Measurements from ENCODE around the gene TUT1.
"Not testable (repeated sequence)": the region's sequence is repeated elsewhere in the genome, so short reads cannot be mapped to it uniquely, and the experiment has no call there.

TUT1 gene

DNA sequence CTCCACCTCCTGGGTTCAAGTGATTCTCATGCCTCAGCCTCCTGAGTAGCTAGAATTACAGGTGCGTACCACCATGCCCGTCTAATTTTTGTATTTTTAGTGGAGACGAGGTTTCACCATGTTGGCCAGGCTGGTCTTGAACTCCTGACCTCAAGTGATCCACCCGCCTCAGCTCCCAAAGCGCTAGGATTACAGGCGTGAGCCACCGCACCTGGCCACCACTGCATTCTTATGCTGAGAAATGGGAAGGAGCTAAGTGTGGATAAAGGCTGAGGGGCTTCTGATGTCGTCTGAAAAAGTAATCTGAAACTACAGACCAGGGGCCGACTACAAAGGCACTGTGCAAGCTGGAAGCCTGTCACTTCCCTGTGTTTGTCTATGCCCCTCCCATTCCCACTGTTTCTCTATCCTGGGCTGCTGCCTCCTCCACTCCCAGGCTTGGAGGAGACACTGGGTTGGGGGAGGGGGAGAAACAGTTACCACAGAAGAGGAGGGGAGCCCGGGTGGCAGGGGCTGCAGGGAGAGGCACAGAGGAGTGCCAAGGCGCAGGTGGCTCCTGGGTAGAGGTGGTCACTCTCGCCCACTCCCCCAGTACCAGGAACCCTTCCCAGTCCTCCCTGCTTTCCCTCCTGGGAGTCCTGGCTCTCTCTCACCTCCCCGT, 13.3 kb upstream of the TUT1 start:
- no peak for DNase-seq

DNA sequence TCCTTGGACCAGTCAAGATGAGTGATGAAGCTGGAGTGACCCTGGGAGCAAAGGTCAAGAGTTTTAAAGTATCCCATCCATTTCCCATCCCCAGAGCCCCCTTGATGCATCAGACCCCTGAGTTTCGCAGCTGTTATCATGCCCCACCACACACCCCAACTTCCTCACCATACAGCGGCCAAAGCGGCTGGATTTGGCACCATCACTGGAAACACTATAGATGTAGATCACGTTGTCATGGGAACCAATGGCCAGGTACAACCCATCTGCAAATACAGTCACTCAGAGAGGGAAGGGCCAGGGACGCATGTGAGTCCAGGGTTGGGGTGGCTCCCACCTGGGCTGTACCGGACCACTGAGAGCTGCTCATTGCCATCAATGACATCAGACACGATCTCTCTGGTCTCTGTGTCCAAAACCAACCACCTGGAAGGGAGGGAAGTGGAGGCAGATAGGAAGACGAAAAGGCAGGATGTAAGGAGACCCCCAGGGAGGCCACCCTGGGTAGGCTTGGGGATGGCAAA, 12.5 kb upstream of the TUT1 start:
- peak; percentile 62 for DNase-seq

DNA sequence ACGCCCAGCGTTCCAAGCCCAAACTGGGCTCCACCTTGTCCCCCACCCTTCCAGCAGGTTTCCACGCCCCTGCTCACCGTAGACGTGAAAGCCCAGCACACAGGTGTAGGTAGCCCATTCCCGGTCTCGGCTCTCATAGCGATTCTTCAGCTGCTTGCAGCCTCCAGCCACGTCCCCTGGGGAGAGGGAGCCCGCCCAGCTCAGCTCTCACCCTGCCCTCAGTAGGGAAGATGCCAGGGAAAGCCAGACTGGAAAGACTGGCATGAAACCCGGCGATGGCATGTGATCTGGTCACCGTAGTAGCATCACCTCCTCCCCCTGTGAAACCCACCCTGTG, 11.7 kb upstream of the TUT1 start:
- peak; percentile 68 for DNase-seq

- peak; percentile 91 for DNase-seq
Observed at GRCh38 chr11:62602141-62603071, 11.1 kb upstream of the TUT1 start.

- DNase-seq, result peak; percentile 99
Observed at GRCh38 chr11:62601372-62602140, 10.2 kb upstream of the TUT1 start, which contains the start of gene MTA2. Gene MTA2 (minus strand): TSS chr11:62601865. CDS start chr11:62601450, 415 bp downstream.

DNA sequence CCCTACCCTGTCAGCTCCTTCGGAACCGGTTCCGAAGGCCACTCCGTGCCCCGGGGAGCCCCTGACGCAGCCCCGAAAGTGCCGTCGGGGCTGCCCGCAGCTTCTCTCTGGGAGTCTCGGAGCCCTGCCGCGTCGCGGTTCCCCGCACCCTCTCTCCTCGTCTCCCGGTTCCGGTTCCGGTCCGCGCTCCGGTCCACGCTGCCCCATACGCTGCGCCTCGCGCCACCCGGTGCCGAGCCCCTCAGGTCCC, 9.7 kb upstream of the TUT1 start:
- DNase-seq, result peak; percentile 70

DNA sequence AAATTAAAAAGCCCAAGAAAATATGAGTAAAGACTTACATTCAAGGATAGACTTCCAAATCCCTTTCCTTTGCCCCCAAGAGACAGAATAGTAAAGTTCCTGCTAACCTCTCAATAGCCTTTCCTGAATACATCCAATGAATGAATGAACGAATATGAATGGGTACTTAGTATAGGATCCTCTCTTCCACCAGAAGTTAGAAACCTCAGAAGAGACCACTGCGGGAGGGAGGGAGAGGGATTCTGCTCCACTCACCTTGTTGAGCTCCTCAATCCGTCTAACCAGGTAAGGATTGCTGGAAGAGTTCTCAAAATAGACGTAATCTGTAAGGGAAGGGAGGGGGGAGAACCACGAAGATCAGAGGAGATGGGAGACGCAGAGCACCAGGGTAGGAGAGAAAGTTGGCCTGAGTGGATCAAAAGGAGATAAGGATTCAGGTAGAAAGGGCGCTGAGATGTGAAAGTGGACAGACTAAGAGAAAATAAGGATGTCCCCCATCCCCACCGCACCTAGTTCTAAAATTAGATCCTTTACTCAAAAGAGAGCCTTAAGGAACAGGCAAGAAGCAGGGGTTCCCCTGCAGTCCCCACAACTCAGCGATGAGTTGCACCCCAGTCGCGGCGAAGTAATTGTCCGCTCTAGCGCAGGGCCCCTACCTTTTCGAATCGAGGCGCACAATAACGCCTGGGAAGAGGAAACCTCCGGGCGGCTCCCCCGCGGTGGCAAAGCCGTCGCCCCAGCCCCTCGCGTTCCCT, 9.2 kb upstream of the TUT1 start:
- DNase-seq, result peak; percentile 60

GRCh38 chr11:62599901-62600300, 8.6 kb upstream of the TUT1 start:
- no peak for DNase-seq

DNA sequence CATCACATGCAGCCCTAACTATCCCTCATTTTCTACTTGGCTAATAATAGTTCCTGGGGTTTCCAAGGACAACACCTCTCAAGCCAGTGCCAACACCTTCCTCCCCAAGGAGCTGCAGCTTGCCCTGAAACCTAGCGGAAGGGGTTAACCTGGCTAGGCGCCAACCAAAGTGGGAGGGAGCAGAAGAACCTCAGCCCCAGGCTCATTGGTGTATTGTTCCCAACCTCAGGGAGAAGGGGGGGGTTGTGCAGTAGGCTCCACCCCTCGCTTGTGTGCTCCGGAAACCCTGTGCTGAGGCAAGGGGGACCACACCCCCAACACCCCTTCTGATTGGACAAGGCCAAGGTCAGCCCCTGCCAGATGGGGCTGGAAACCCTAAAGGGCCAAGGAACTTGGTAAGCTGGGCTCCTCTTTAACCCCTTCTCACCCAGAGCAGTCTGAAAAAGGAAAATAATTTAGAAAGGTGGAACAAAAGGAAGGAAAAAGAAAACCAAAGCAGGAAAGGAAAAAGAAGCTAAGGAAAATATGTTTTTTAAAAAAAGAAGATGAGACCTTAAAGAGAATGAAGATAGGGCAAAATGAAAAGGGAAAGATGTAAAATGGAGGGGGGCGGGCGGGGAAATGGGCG, 7.9 kb upstream of the TUT1 start:
- peak; percentile 71 for DNase-seq

DNA sequence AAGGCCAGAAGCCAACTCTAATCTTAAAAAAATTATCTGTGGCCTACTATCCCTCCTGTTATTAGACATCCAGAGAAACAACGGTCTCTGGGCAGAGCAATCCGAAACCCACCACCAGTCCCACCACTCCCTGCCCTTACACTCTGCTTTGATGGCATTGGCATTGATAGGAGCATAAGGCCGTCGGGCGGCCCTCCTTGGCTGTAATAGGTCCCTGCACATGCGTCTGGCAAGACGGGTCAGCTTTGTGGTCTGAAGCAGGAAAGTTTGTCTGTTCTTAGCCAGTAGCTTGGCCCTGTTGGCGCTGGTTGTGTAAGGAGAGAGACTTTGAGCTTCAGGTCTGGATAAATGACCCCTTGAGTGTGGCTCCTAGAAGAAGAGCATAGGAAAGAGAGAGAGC, 3.8 kb upstream of the TUT1 start:
- DNase-seq, result no peak

DNA sequence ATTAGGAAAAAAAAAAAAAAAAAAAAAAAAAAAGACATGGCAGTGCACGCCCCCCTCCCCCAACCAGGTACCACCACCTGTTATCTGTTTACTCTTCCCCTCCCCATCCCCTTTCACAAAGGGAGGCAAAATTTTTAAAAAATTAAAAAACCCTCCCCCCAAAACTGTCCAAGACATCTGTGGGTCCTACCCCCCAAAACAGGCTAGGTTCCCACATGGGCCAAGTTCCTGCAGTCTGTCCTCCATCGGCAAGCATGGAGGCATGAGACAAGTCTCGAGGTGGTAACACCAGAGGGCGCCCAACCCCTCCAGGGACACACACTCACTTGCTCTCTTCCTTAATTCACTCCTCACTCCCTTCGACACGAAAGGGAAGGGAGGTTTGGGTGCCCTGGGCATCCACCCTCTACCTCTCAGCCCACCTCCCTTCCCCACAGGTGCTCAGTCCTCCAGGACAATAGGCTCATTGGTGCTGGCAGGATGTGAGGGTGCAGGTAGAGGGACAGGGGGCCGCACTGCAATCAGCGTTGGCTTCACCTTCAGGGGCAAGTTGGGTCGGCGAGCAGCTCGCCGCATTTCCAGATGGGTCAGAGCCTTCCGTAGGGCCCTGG, 2.2 kb upstream of the TUT1 start:
- DNase-seq, result peak; percentile 91

GRCh38 chr11:62592989-62593421, 1.7 kb upstream of the TUT1 start:
- no peak for DNase-seq

GRCh38 chr11:62592146-62592815, 958 bp upstream of the TUT1 start:
- no peak for DNase-seq

DNA sequence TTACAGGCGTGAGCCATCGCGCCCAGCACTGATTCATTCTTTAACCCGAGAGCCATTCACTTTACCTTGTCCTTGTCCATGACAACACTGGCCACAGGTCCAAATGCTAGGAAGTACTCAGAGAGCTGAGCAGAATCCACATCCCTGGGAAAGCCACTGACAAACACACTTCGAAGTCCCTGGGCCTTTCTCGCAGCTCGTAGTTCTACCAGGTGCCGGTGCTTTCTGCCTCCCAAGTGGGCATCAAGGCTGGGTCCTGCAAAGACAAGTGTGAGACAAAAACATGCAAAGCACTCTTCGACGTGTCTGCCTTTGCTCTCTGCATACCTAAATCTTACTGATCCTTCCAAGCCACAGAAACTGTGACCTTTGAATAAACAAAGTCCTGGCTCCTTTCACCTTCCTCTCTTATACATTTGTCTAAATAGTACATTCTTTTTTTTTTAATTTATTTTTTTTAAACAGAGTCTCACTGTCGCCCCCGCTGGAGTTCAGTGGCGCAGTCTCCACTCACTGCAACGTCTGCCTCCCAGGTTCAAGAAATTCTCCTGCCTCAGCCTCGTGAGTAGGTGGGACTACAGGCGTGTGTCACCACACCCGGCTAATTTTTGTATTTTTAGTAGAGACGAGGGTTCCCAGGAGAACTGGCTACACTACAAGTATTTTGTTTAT, 2.2 kb downstream of the TUT1 start:
- peak; percentile 38 for DNase-seq

- not testable (repeated sequence) for DNase-seq
Observed at GRCh38 chr11:62585356-62585755, 6.0 kb downstream of the TUT1 start.

DNA sequence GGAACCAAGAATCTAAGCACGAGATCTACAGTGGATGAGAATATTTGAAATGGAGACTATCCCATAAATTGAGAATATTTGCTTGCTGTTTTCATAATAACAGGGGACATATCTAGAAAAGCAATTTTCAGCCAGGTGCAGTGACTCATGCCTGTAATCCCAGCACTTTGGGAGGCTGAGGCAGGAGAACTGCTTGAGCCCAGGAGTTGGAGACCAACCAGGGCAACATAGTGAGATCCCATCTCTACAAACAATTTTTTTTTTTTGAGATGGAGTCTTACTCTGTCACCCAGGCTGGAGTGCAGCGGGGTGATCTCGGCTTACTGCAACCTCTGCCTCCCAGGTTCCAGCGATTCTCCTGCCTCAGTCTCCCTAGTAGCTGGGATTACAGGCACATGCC, 9.6 kb downstream of the TUT1 start:
- not testable (repeated sequence) for DNase-seq

DNA sequence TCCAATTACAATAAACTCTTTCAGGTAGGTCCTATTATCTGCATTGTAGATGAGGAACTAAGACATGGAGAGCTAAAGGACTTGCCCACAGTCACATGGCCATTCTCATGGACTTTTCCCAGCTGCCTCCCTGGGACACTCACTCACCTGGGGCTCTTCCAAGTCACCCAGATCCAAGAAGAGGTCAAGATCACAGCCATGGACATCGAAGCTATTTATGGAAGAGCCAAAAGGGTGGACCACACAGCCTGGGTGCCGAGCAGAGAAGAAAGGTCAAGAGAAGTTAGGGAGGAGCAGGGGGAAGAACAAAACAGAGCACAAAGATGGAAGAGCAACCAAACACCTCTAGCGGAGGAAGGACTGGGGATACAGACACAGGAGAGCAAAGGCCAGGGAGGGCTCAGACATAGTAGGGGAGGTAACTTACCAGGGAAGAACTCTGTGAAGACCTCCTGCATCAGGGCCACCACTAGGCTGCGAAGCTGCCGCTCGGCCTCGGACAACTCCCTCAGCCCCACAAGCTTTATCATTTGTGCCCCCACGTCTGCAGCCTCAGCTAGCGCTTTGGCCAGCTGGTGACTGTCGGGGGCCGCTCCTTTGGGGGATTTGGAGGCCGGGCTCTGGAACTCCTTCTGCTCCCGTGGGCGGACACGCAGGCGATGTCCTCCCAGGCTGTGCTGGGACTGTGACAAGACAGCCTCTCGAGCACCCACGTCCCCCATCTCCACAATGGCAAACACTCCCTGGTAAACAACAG, 10.2 kb downstream of the TUT1 start:
- no peak for DNase-seq

DNA sequence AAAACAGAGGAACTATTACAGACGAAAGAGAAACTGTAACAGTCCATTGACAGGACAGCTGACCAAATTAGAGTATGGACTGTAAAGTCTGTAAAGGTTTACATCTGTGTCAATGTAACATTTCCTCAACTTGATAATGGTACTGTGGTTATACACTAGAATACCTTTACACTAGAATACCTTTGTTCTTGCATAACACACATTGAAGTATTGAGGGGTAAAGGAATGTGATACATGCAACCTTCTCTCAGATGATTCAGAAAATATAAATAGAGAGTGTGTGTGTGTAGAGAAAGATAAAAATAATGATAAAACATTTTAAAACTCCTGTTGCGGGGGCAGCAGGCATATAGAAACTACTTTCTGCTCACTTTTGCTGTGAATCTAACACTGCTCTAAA, 12.1 kb downstream of the TUT1 start:
- DNase-seq, result no peak

DNA sequence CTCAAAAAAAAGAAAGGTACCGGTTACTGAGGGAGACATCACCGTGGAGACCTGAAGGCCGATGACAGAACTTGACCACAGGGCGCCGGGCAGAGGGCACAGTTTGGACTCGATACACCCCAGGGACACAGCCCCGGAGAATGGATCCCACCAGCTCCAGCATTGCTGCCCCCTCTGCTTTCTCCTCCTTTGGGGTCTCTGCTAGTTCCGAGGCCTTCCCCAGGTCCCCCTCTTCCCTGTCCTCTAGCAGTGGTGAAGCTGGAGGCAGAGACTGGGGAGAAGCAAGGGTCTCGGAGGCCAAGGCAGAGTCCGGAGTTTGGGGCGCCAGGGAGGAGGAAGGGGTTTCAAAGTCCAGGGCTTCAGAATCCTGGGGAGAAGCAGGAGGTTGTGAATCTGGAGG, 12.8 kb downstream of the TUT1 start:
- no peak for DNase-seq

All from DMS53 (cell line).